SK-N-SH (cell line): Measurements from ENCODE around the gene UST. TPM values are rescaled to one million over a fixed set of nuclear protein-coding genes. Genes with fewer than 3 reads are reported as not detected.
A peak's percentile ranks its signal among the peaks of the same experiment; 100 is the strongest.

Experiments
- CTCF ChIA-PET: fragments of 300-600, 350-600 bp; formaldehyde crosslinking; extraction: SDS; loops from one replicate; lab custom pipeline; 2021; lab: Yijun Ruan, JAX
- POLR2A ChIA-PET: fragments of 350-600 bp; sonication (Branson Sonifier 250); formaldehyde crosslinking; extraction: SDS; loops from one replicate; lab custom pipeline; 2020; ENCODE audit warnings: antibody characterized with exemption, inconsistent platforms; lab: Yijun Ruan, JAX
- DNase-seq: peaks from one replicate; pipeline ENCODE4 v3.0.0; 2012
- H2AFZ ChIP-seq: fragments of 200-600 bp; sonication (generic); 2 replicates; pipeline ENCODE4 v1.8.1; 2016; ENCODE audit warnings: antibody characterized with exemption, mild to moderate bottlenecking, low read depth
- H3F3A ChIP-seq: fragments of 200-600 bp; sonication (generic); replicated peaks from 2 replicates; pipeline ENCODE3; 2016; ENCODE audit warnings: antibody characterized with exemption, mild to moderate bottlenecking; ENCODE audit not compliant: insufficient read depth
- H3K27ac ChIP-seq, 2 experiments: fragments of 200-500 bp in 1 of 2; fragments of 200-600 bp in 1 of 2; sonication (Bioruptor generic) in 1 of 2; sonication (generic), shearing (Covaris generic) in 1 of 2; 2 replicates each; pipeline versions ENCODE4 v1.5.1 to v1.6.1; 2014 to 2016; ENCODE audit warnings: low read depth in 2 of 2, inconsistent platforms in 1 of 2, low read length in 1 of 2, mild to moderate bottlenecking in 1 of 2, mixed read lengths in 1 of 2
- H3K27me3 ChIP-seq: fragments of 200-600 bp; sonication (generic), shearing (Covaris generic); 2 replicates; pipeline ENCODE4 v1.6.1; 2016; ENCODE audit warnings: mixed run types; ENCODE audit not compliant: insufficient read depth
- H3K36me3 ChIP-seq, 2 experiments: fragments of 200-500 bp in 1 of 2; fragments of 200-600 bp in 1 of 2; sonication (Bioruptor generic) in 1 of 2; sonication (generic) in 1 of 2; replicated peaks in 1 of 2; 2 replicates each; pipeline versions ENCODE3 to v1.5.1; 2014 to 2016; ENCODE audit warnings: low read length in 1 of 2, mild to moderate bottlenecking in 1 of 2; ENCODE audit not compliant: insufficient read depth in 2 of 2, control insufficient read depth in 1 of 2
- H3K4me1 ChIP-seq, 2 experiments: fragments of 200-500 bp in 1 of 2; fragments of 200-600 bp in 1 of 2; sonication (Bioruptor generic) in 1 of 2; sonication (generic), shearing (Covaris generic) in 1 of 2; 2 replicates each; pipeline versions ENCODE4 v1.5.1 to v1.6.1; 2014 to 2016; ENCODE audit warnings: low read depth in 1 of 2, low read length in 1 of 2, mixed run types in 1 of 2; ENCODE audit not compliant: insufficient read depth in 2 of 2, control insufficient read depth in 1 of 2
- H3K4me2 ChIP-seq: fragments of 200-600 bp; sonication (generic), shearing (Covaris generic); 2 replicates; pipeline ENCODE4 v1.6.1; 2017; ENCODE audit warnings: mixed run types
- H3K4me3 ChIP-seq, 2 experiments: fragments of 200-500 bp in 1 of 2; fragments of 200-600 bp in 1 of 2; sonication (Bioruptor generic) in 1 of 2; sonication (generic), shearing (Covaris generic) in 1 of 2; 2 replicates each; pipeline versions ENCODE4 v1.5.1 to v1.8.1; 2014 to 2016; ENCODE audit warnings: low read depth in 2 of 2, inconsistent platforms in 1 of 2, low read length in 1 of 2, mild to moderate bottlenecking in 1 of 2, mixed read lengths in 1 of 2, moderate library complexity in 1 of 2
- H3K79me2 ChIP-seq: fragments of 200-600 bp; sonication (generic); 2 replicates; pipeline ENCODE4 v1.8.1; 2017; ENCODE audit warnings: mild to moderate bottlenecking; ENCODE audit not compliant: insufficient read depth
- H3K9ac ChIP-seq: fragments of 200-600 bp; sonication (generic); 2 replicates; pipeline ENCODE4 v1.6.1; 2017; ENCODE audit warnings: mixed run types
- H3K9me2 ChIP-seq: fragments of 200-600 bp; sonication (generic); 2 replicates; pipeline ENCODE4 v1.6.1; 2017; ENCODE audit warnings: mixed run types
- H3K9me3 ChIP-seq: fragments of 200-600 bp; sonication (generic); 2 replicates; pipeline ENCODE4 v1.6.1; 2017; ENCODE audit warnings: mixed run types, mild to moderate bottlenecking, moderate library complexity
- H4K20me1 ChIP-seq: fragments of 200-600 bp; sonication (generic); 2 replicates; pipeline ENCODE4 v1.6.1; 2017; ENCODE audit warnings: mild to moderate bottlenecking, mixed run types; ENCODE audit not compliant: insufficient read depth
- CHD2 ChIP-seq: fragments of 150-350 bp; IDR thresholded peaks from 2 replicates; pipeline ENCODE4 v1.6.1; 2018; ENCODE audit warnings: low read length; ENCODE audit not compliant: partially characterized antibody
- ELF1 ChIP-seq: IDR thresholded peaks from 2 replicates; pipeline ENCODE4 v1.4.0; 2012
- EP300 ChIP-seq, 2 experiments: IDR thresholded peaks; 2 replicates each; pipeline versions ENCODE4 v1.4.0 to v1.6.1; 2012; ENCODE audit warnings: borderline replicate concordance in 1 of 2, low read depth in 1 of 2, low read length in 1 of 2
- FOXJ3 ChIP-seq: sonication (generic); formaldehyde crosslinking; IDR thresholded peaks from 2 replicates; pipeline ENCODE4 v1.5.1; 2020; ENCODE audit warnings: mild to moderate bottlenecking, missing genetic modification reagents
- FOXM1 ChIP-seq: IDR thresholded peaks from 2 replicates; pipeline ENCODE4 v1.4.0; 2012; ENCODE audit warnings: low read depth, mild to moderate bottlenecking
- GABPA ChIP-seq: IDR thresholded peaks from 2 replicates; pipeline ENCODE4 v1.4.0; 2012; ENCODE audit warnings: low read depth, mild to moderate bottlenecking
- MEF2A ChIP-seq: IDR thresholded peaks from 2 replicates; pipeline ENCODE4 v1.4.0; 2012; ENCODE audit warnings: low read depth, borderline replicate concordance
- MXI1 ChIP-seq: IDR thresholded peaks from 2 replicates; pipeline ENCODE4 v1.6.1; 2012; ENCODE audit warnings: mild to moderate bottlenecking, low read depth, low read length, improper control_type of control experiment
- NFIC ChIP-seq: IDR thresholded peaks from 2 replicates; pipeline ENCODE4 v1.4.0; 2012; ENCODE audit warnings: borderline replicate concordance
- NRF1 ChIP-seq: IDR thresholded peaks from 2 replicates; pipeline ENCODE4 v1.6.1; 2012; ENCODE audit warnings: low read depth, mild to moderate bottlenecking, low read length
- POLR2AphosphoS5 ChIP-seq: IDR thresholded peaks from 2 replicates; pipeline ENCODE4 v1.6.1; 2012; ENCODE audit warnings: low read depth, low read length
- RCOR1 ChIP-seq: fragments of 150-350 bp; IDR thresholded peaks from 2 replicates; pipeline ENCODE4 v1.6.1; 2017; ENCODE audit warnings: antibody characterized with exemption, low read length
- TAF1 ChIP-seq: IDR thresholded peaks from 2 replicates; pipeline ENCODE4 v1.6.1; 2012; ENCODE audit warnings: low read depth, mild to moderate bottlenecking, low read length, moderate library complexity, borderline replicate concordance
- TEAD4 ChIP-seq: IDR thresholded peaks from 2 replicates; pipeline ENCODE4 v1.4.0; 2012; ENCODE audit warnings: mild to moderate bottlenecking, borderline replicate concordance; ENCODE audit not compliant: insufficient read depth
- YY1 ChIP-seq: IDR thresholded peaks from 2 replicates; pipeline ENCODE4 v1.4.0; 2012; ENCODE audit warnings: low read depth, mild to moderate bottlenecking
- WGBS: methylation state at CpG from one replicate; pipeline ENCODE4 v1.1.6; 2017; ENCODE audit warnings: low lambda C conversion rate; 5-methylcytosine and 5-hydroxymethylcytosine counted together
- polyA plus RNA-seq, 3 experiments: library from polyadenylated mRNA; depleted of rRNA; stranded (reverse); fragments of >200 nt; gene quantifications; 2 replicates each; pipeline ENCODE4 v1.2.3, GENCODE V29; 2012
- TF ChIP-seq, protein P1 (sequence below): IDR thresholded peaks from 2 replicates; pipeline ENCODE4 v1.4.0; 2012; ENCODE audit warnings: low read depth, borderline replicate concordance
- TF ChIP-seq, protein P2 (sequence below): IDR thresholded peaks from 2 replicates; pipeline ENCODE4 v1.4.0; 2012; ENCODE audit warnings: low read depth

The UST gene
- polyA plus RNA-seq, 1 of the 3 experiments (the other 2 are of a cell fraction) = 1.7 TPM

DNA sequence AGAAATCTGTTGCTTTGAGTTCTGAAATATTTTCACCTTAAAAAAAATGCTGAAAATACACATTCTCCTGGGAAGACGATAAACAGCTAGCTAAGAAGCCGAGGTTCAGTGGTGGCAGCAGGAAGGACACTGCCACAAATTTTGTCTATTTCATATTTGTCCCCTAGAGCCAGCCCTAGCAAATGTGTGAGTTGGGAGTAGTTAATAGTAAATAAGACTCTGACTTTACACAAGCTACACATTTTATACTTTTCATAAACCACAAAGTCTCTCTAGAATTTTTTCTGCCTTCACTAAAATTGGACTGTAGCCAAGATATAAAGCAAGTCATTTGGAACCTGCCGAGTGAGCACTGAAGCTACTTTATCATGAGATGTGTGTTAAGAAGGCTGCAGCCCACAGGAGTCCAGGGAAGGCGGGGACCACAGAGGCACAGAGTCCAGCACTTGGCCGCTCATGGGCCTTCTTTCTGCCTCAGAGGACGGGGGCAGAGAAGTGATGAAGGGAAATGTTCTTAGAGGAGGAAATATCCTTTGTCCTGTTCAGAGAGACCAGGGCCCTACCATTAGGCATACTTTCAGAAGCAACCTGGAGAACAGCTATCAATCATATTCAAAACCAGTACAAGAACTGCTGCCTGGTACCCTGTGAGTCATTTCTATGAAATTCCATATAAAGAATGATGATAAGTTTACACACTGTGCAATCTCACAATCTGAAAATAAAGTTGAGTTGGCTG is 329.0 kb downstream of the UST start (continued):
- TF ChIP-seq YY1 = 0 out of 2 replicates have a peak, but pooled peaks have one; percentile 33
- no peak for TF ChIP-seq MXI1
- TF ChIP-seq GABPA = 0 out of 2 replicates have a peak, but pooled peaks have one; percentile 14
- peak; percentile 15 to 44; a peak in 1 of 4 replicates for TF ChIP-seq EP300 (IDR thresholded peaks at IDR 0.05; ENCODE audit: borderline replicate concordance in 1 of 2, low read depth in 1 of 2, low read length in 1 of 2)
- TF ChIP-seq RCOR1 = no peak
- no peak; the same call in 1 of the 2 replicates for TF ChIP-seq FOXM1
- no peak for TF ChIP-seq CHD2
- TF ChIP-seq NFIC = peak; percentile 54

DNA sequence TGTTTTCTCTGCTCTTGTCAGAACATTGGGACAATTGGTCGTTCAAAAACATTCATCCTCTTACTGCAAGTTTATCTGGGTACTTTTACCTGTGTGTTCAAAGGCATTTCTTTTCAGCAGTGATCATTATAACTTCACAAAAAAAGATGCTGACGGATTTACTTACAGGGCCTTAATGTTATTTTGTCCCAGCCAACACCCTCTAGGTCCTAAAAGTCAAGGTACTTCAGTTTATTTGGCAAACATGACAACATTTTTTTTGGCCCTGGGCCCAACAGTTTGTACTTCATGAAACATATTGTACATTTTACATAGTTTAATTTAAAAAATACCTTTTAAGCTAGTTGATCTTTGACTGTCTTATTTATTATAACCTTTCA is 329.5 kb downstream of the UST start:
- no peaks in the 10 kb centered on the region for H3K27me3 ChIP-seq
- no peak for DNase-seq
- H4K20me1 ChIP-seq = no peaks in the 10 kb centered on the region
- no peaks in the 10 kb centered on the region for H3K36me3 ChIP-seq
- no peak for TF ChIP-seq TEAD4
- TF ChIP-seq NFIC = no peak; the same call in 1 of the 2 replicates
- no peak for TF ChIP-seq FOXJ3 (CRISPR knock-in tag)
- no peak for TF ChIP-seq POLR2AphosphoS5
- no peak for TF ChIP-seq MEF2A
- TF ChIP-seq RCOR1 = no peak
- TF ChIP-seq, protein P1, sequence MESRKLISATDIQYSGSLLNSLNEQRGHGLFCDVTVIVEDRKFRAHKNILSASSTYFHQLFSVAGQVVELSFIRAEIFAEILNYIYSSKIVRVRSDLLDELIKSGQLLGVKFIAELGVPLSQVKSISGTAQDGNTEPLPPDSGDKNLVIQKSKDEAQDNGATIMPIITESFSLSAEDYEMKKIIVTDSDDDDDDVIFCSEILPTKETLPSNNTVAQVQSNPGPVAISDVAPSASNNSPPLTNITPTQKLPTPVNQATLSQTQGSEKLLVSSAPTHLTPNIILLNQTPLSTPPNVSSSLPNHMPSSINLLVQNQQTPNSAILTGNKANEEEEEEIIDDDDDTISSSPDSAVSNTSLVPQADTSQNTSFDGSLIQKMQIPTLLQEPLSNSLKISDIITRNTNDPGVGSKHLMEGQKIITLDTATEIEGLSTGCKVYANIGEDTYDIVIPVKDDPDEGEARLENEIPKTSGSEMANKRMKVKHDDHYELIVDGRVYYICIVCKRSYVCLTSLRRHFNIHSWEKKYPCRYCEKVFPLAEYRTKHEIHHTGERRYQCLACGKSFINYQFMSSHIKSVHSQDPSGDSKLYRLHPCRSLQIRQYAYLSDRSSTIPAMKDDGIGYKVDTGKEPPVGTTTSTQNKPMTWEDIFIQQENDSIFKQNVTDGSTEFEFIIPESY = no peak
- no peak for TF ChIP-seq ELF1
- TF ChIP-seq CHD2 = no peak
- no peak for TF ChIP-seq MXI1
- TF ChIP-seq, protein P2, sequence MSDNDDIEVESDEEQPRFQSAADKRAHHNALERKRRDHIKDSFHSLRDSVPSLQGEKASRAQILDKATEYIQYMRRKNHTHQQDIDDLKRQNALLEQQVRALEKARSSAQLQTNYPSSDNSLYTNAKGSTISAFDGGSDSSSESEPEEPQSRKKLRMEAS = no peak
- no peak for TF ChIP-seq TAF1
- TF ChIP-seq NRF1 = no peak
- no peaks in the 10 kb centered on the region for H3K79me2 ChIP-seq
- H3K9me2 ChIP-seq = no peaks in the 10 kb centered on the region
- 42% methylated on average over 2 of the region's 2 CpGs for WGBS
- no peak overlapping the region for H2AFZ ChIP-seq
- POLR2A ChIA-PET = no interaction called here
- peak overlapping the region; percentile 64 to 71; a peak in 2 of 4 replicates for H3K27ac ChIP-seq
- H3F3A ChIP-seq = peaks cover 30% of the 10 kb centered on the region
- H3K4me2 ChIP-seq = peak overlapping the region; percentile 14; the same call in 1 of the 2 replicates
- CTCF ChIA-PET = interaction anchor here (0.9 to 6.2 kb wide), 4 partner anchors 13 to 356 kb away, joined by 3 to 55 read pairs (median 4); no protein-coding TSS in a partner anchor
- H3K9ac ChIP-seq = no peak overlapping the region
- H3K4me3 ChIP-seq = no peak overlapping the region
- peaks cover 14 to 16% of the 10 kb centered on the region in 2 experiments for H3K4me1 ChIP-seq
- no peaks in the 10 kb centered on the region for H3K9me3 ChIP-seq
